ENCODE data around the gene RHD. TPM values are rescaled to one million over a fixed set of nuclear protein-coding genes. Genes with fewer than 3 reads are reported as not detected.

RHD gene
- total and polyA plus RNA-seq, 3 experiments from 2014 or later: 0.46 TPM; not detected in 2

- ChIA-PET POLR2A (interaction anchor here (0.6 to 1.1 kb wide), 2 partner anchors 93 to 106 kb away, joined by 3 read pairs; partner anchors contain the start of gene SYF2), CTCF (interaction anchor here (0.8 kb wide), 1 partner anchor 98 kb away, joined by 3 read pairs; no protein-coding TSS in a partner anchor)
- H3K4me1 ChIP-seq (ENCODE audit: insufficient read depth, low read length): peaks cover 21% of the 10 kb centered on the region
- Mint-ChIP-seq H3K27ac (peak within 1 kb of the TSS; percentile 93 to 98 (median 97)), H3K9me3 (no peaks in the 10 kb centered on the region), H3K4me1 (peaks cover 49 to 59% (median 52%) of the 10 kb centered on the region in 3 donors), H3K4me3 (peak within 1 kb of the TSS; percentile 94 to 98 (median 97)), H3K36me3 (peaks cover 0 to 41% (median 5%) of the 10 kb centered on the region in 3 donors), H3K27me3 (no peaks in the 10 kb centered on the region)
- H3K27me3 ChIP-seq (ENCODE audit: insufficient read depth, low read length, poor library complexity, severe bottlenecking): no peaks in the 10 kb centered on the region
- peak within 1 kb of the TSS; percentile 95 for H3K27ac ChIP-seq (ENCODE audit: low read depth, low read length)
- H3K36me3 ChIP-seq (ENCODE audit: insufficient read depth, low read length): no peaks in the 10 kb centered on the region
- peak within 1 kb of the TSS; percentile 94 for H3K4me3 ChIP-seq (ENCODE audit: low read length)
- H3K9me3 ChIP-seq (ENCODE audit: low read length): no peaks in the 10 kb centered on the region
- DNase-seq: peak; percentile 86 to 95 (median 89)
Measured at GRCh38 chr1:25338188-25338981, 66.1 kb downstream of the RHD start, which contains the start of gene TMEM50A. Gene TMEM50A (plus strand): TSS chr1:25338334. CDS start chr1:25340487, 2,153 bp downstream.

GRCh38 chr1:25338986-25339385, 66.7 kb downstream of the RHD start:
- DNase-seq: no peak
- H3K36me3 Mint-ChIP-seq: peaks cover 0 to 43% (median 5%) of the 10 kb centered on the region in 3 donors
- H3K9me3 Mint-ChIP-seq: no peaks in the 10 kb centered on the region
- no peaks in the 10 kb centered on the region for H3K27me3 ChIP-seq (ENCODE audit: insufficient read depth, low read length, poor library complexity, severe bottlenecking)
- peaks cover 5% of the 10 kb centered on the region for H3K36me3 ChIP-seq (ENCODE audit: insufficient read depth, low read length)
- H3K4me1 Mint-ChIP-seq: peaks cover 48 to 59% (median 52%) of the 10 kb centered on the region in 3 donors
- no peaks in the 10 kb centered on the region for H3K9me3 ChIP-seq (ENCODE audit: low read length)
- peaks cover 21% of the 10 kb centered on the region for H3K4me1 ChIP-seq (ENCODE audit: insufficient read depth, low read length)
- POLR2A ChIA-PET: no interaction called here
- peak overlapping the region; percentile 87 to 98 (median 93) for H3K4me3 Mint-ChIP-seq
- peak overlapping the region; percentile 94 for H3K4me3 ChIP-seq (ENCODE audit: low read length)
- peak overlapping the region; percentile 61 to 97 (median 94) for H3K27ac Mint-ChIP-seq
- peak overlapping the region; percentile 95 for H3K27ac ChIP-seq (ENCODE audit: low read depth, low read length)
- no peaks in the 10 kb centered on the region for H3K27me3 Mint-ChIP-seq
- CTCF ChIA-PET: interaction anchor here (0.8 to 1.2 kb wide), 3 partner anchors 94 to 165 kb away, joined by 3 read pairs; no protein-coding TSS in a partner anchor

GRCh38 chr1:25341746-25342145, 69.4 kb downstream of the RHD start:
- Mint-ChIP-seq H3K9me3 (no peaks in the 10 kb centered on the region), H3K27ac (peak overlapping the region in 4 of 8 donors; percentile 3 to 29 (median 8)), H3K27me3 (no peaks in the 10 kb centered on the region), H3K4me3 (peak overlapping the region in 3 of 7 donors; percentile 12 to 49 (median 42)), H3K4me1 (peaks cover 44 to 57% (median 55%) of the 10 kb centered on the region in 3 donors), H3K36me3 (peaks cover 0 to 55% (median 10%) of the 10 kb centered on the region in 3 donors)
- Histone ChIP-seq H3K27me3 (ENCODE audit: insufficient read depth, low read length, poor library complexity, severe bottlenecking) (no peaks in the 10 kb centered on the region), H3K27ac (ENCODE audit: low read depth, low read length) (no peak overlapping the region), H3K4me1 (ENCODE audit: insufficient read depth, low read length) (peaks cover 21% of the 10 kb centered on the region), H3K9me3 (ENCODE audit: low read length) (no peaks in the 10 kb centered on the region), H3K4me3 (ENCODE audit: low read length) (no peak overlapping the region), H3K36me3 (ENCODE audit: insufficient read depth, low read length) (peaks cover 19% of the 10 kb centered on the region)
- ChIA-PET POLR2A (no interaction called here), CTCF (no interaction called here)
- no peak for DNase-seq

GRCh38 chr1:25342846-25343245, 70.5 kb downstream of the RHD start:
- Mint-ChIP-seq H3K9me3 (no peaks in the 10 kb centered on the region), H3K36me3 (peaks cover 7 to 62% (median 15%) of the 10 kb centered on the region in 3 donors), H3K27ac (peak overlapping the region in 1 of 8 donors; percentile 4), H3K4me3 (peak overlapping the region in 1 of 7 donors; percentile 48), H3K27me3 (no peaks in the 10 kb centered on the region), H3K4me1 (peaks cover 46 to 65% (median 60%) of the 10 kb centered on the region in 3 donors)
- Histone ChIP-seq H3K36me3 (ENCODE audit: insufficient read depth, low read length) (peaks cover 23% of the 10 kb centered on the region), H3K4me3 (ENCODE audit: low read length) (no peak overlapping the region), H3K27ac (ENCODE audit: low read depth, low read length) (no peak overlapping the region), H3K4me1 (ENCODE audit: insufficient read depth, low read length) (peaks cover 21% of the 10 kb centered on the region), H3K9me3 (ENCODE audit: low read length) (no peaks in the 10 kb centered on the region), H3K27me3 (ENCODE audit: insufficient read depth, low read length, poor library complexity, severe bottlenecking) (no peaks in the 10 kb centered on the region)
- no peak for DNase-seq
- CTCF ChIA-PET: interaction anchor here (1.2 kb wide), 1 partner anchor 10 kb away, joined by 3 read pairs; no protein-coding TSS in a partner anchor
- POLR2A ChIA-PET: interaction anchor here (0.5 kb wide), 1 partner anchor 16 kb away, joined by 3 read pairs; no protein-coding TSS in a partner anchor

- peaks cover 8 to 66% (median 19%) of the 10 kb centered on the region in 3 donors for H3K36me3 Mint-ChIP-seq
- Histone ChIP-seq H3K9me3 (ENCODE audit: low read length) (no peaks in the 10 kb centered on the region), H3K27ac (ENCODE audit: low read depth, low read length) (no peak overlapping the region), H3K4me3 (ENCODE audit: low read length) (no peak overlapping the region), H3K27me3 (ENCODE audit: insufficient read depth, low read length, poor library complexity, severe bottlenecking) (no peaks in the 10 kb centered on the region), H3K36me3 (ENCODE audit: insufficient read depth, low read length) (peaks cover 29% of the 10 kb centered on the region), H3K4me1 (ENCODE audit: insufficient read depth, low read length) (peaks cover 21% of the 10 kb centered on the region)
- CTCF ChIA-PET: no interaction called here
- H3K27ac Mint-ChIP-seq: peak overlapping the region in 7 of 8 donors; percentile 2 to 71 (median 10)
- peak overlapping the region in 2 of 7 donors; percentile 1 to 49 for H3K4me3 Mint-ChIP-seq
- no peaks in the 10 kb centered on the region for H3K9me3 Mint-ChIP-seq
- no peaks in the 10 kb centered on the region for H3K27me3 Mint-ChIP-seq
- POLR2A ChIA-PET: no interaction called here
- peaks cover 50 to 71% (median 66%) of the 10 kb centered on the region in 3 donors for H3K4me1 Mint-ChIP-seq
- DNase-seq: no peak
Measured at GRCh38 chr1:25343872-25344271, 71.6 kb downstream of the RHD start.

GRCh38 chr1:25347556-25347955, 75.2 kb downstream of the RHD start:
- Mint-ChIP-seq H3K36me3 (peaks cover 8 to 76% (median 18%) of the 10 kb centered on the region in 3 donors), H3K27me3 (no peaks in the 10 kb centered on the region), H3K4me3 (no peak overlapping the region), H3K27ac (peak overlapping the region in 2 of 8 donors; percentile 5 to 40), H3K4me1 (peaks cover 23 to 44% (median 39%) of the 10 kb centered on the region in 3 donors), H3K9me3 (no peaks in the 10 kb centered on the region)
- Histone ChIP-seq H3K27me3 (ENCODE audit: insufficient read depth, low read length, poor library complexity, severe bottlenecking) (no peaks in the 10 kb centered on the region), H3K4me3 (ENCODE audit: low read length) (no peak overlapping the region), H3K36me3 (ENCODE audit: insufficient read depth, low read length) (peaks cover 32% of the 10 kb centered on the region), H3K9me3 (ENCODE audit: low read length) (no peaks in the 10 kb centered on the region), H3K27ac (ENCODE audit: low read depth, low read length) (no peak overlapping the region), H3K4me1 (ENCODE audit: insufficient read depth, low read length) (no peaks in the 10 kb centered on the region)
- POLR2A ChIA-PET: no interaction called here
- no peak for DNase-seq
- CTCF ChIA-PET: no interaction called here

GRCh38 chr1:25349606-25350005, 77.3 kb downstream of the RHD start:
- ChIA-PET POLR2A (no interaction called here), CTCF (no interaction called here)
- H3K4me1 Mint-ChIP-seq: peaks cover 11 to 29% (median 22%) of the 10 kb centered on the region in 3 donors
- DNase-seq: no peak
- H3K27ac ChIP-seq (ENCODE audit: low read depth, low read length): no peak overlapping the region
- H3K9me3 ChIP-seq (ENCODE audit: low read length): no peaks in the 10 kb centered on the region
- H3K36me3 ChIP-seq (ENCODE audit: insufficient read depth, low read length): peaks cover 36% of the 10 kb centered on the region
- peaks cover 8 to 71% (median 15%) of the 10 kb centered on the region in 3 donors for H3K36me3 Mint-ChIP-seq
- no peaks in the 10 kb centered on the region for H3K27me3 ChIP-seq (ENCODE audit: insufficient read depth, low read length, poor library complexity, severe bottlenecking)
- peak overlapping the region in 1 of 8 donors; percentile 21 for H3K27ac Mint-ChIP-seq
- no peaks in the 10 kb centered on the region for H3K4me1 ChIP-seq (ENCODE audit: insufficient read depth, low read length)
- no peaks in the 10 kb centered on the region for H3K9me3 Mint-ChIP-seq
- no peak overlapping the region for H3K4me3 ChIP-seq (ENCODE audit: low read length)
- H3K27me3 Mint-ChIP-seq: no peaks in the 10 kb centered on the region
- no peak overlapping the region for H3K4me3 Mint-ChIP-seq

Data from CD8-positive, alpha-beta memory T cell (primary cell).